Uterus (tissue), 4 donors: Measurements from ENCODE around the gene STEAP1. TPM values are rescaled to one million over a fixed set of nuclear protein-coding genes. Genes with fewer than 3 reads are reported as not detected.
"Not testable (repeated sequence)": the region's sequence is repeated elsewhere in the genome, so short reads cannot be mapped to it uniquely, and the experiment has no call there.

Experiments used
- DNase-seq, 2 donors: peaks; one replicate each; pipeline ENCODE4 v3.0.0-alpha.2; 2019 to 2020
- H3K27ac ChIP-seq, 2 donors: fragments of 200-600 bp; sonication (generic); 1 replicate in 1 of 2; 2 replicates in 1 of 2; pipeline ENCODE4 v1.5.1; 2016 to 2018
- H3K27me3 ChIP-seq, 2 donors: fragments of 200-600 bp; sonication (generic); one replicate each; pipeline ENCODE4 v1.5.1; 2018 to 2019; ENCODE audit warnings: control low read depth in 1 of 2
- H3K36me3 ChIP-seq, 2 donors: fragments of 200-600 bp; sonication (generic); one replicate each; pipeline ENCODE4 v1.5.1; 2019; ENCODE audit warnings: control low read depth in 1 of 2
- H3K4me1 ChIP-seq, 2 donors: fragments of 200-600 bp; sonication (generic); one replicate each; pipeline ENCODE4 v1.5.1; 2018 to 2019; ENCODE audit warnings: control low read depth in 1 of 2
- H3K4me3 ChIP-seq, 2 donors: fragments of 200-600 bp; sonication (generic); 1 replicate in 1 of 2; 2 replicates in 1 of 2; pipeline ENCODE4 v1.5.1; 2018 to 2019; ENCODE audit warnings: mild to moderate bottlenecking in 1 of 2
- H3K9me3 ChIP-seq, 2 donors: fragments of 200-600 bp; sonication (generic); one replicate each; pipeline ENCODE4 v1.5.1; 2019; ENCODE audit warnings: control low read depth in 1 of 2
- CTCF ChIP-seq, 4 experiments: fragments of 200-600 bp in 2 of 4; fragments of 450-650 bp in 2 of 4; sonication (generic) in 2 of 4; IDR thresholded peaks; one replicate each; pipeline ENCODE4 v1.5.1; 2016 to 2019; ENCODE audit warnings: antibody characterized with exemption in 4 of 4, mild to moderate bottlenecking in 2 of 4, moderate library complexity in 1 of 4
- POLR2A ChIP-seq, 2 donors: fragments of 450-650 bp; IDR thresholded peaks; one replicate each; pipeline ENCODE4 v1.6.1; 2016; ENCODE audit warnings: antibody characterized with exemption in 2 of 2, mild to moderate bottlenecking in 1 of 2, moderate library complexity in 1 of 2
- intact Hi-C: fragments of 100-400 bp; cut with DNase I; formaldehyde crosslinking; loops from one replicate; pipeline ENCODE4 v1.15.1; 2023; ENCODE audit warnings: low total_unique reads
- total RNA-seq, 4 donors: library from RNA; depleted of rRNA in 3 of 4; stranded (reverse); fragments of >200 nt in 3 of 4; gene quantifications; one replicate each; pipeline versions ENCODE4 v1.1.0 to v1.2.4, GENCODE V29; 2014 to 2023
- donor health status: DM: yes; HTN: yes; CAD: no.

The STEAP1 gene
- 1 to 10 TPM in 3 of 4 donors, under 1 TPM in 1; 0.77 to 9.4 (median 6.2) TPM for total RNA-seq

GRCh38 chr7:90153943-90154771 is at the start of gene STEAP1:
TSS of gene STEAP1 (plus strand) at chr7:90154469. CDS start at chr7:90159789, 5,320 bp downstream.
- intact Hi-C loops: loop anchor here (10.0 kb wide), 1 partner anchor 111 kb away; no protein-coding TSS in a partner anchor
- not testable (repeated sequence) for H3K4me1 ChIP-seq, H3K27me3 ChIP-seq, H3K9me3 ChIP-seq, H3K36me3 ChIP-seq
- peak; percentile 91 to 95 for DNase-seq
- peak within 1 kb of the TSS; percentile 64 to 75 for H3K27ac ChIP-seq
- H3K4me3 ChIP-seq: peak within 1 kb of the TSS; percentile 39 to 52
- TF ChIP-seq POLR2A (IDR thresholded peaks at IDR 0.05) (peak in 1 of 2 donors; percentile 4), CTCF (IDR thresholded peaks at IDR 0.05) (peak; percentile 80 to 92 (median 90))

GRCh38 chr7:90114972-90115371 is 39.3 kb upstream of the STEAP1 start:
- H3K27me3 ChIP-seq, H3K4me1 ChIP-seq, H3K27ac ChIP-seq, H3K36me3 ChIP-seq, intact Hi-C loops, H3K9me3 ChIP-seq, DNase-seq, H3K4me3 ChIP-seq: not testable (repeated sequence)
- peak in 1 of 4 experiments; percentile 6 for TF ChIP-seq CTCF (IDR thresholded peaks at IDR 0.05)

- H3K36me3 ChIP-seq, H3K4me1 ChIP-seq, H3K27me3 ChIP-seq, H3K9me3 ChIP-seq, intact Hi-C loops, H3K27ac ChIP-seq: not testable (repeated sequence)
- peak overlapping the region; percentile 20 to 38 for H3K4me3 ChIP-seq
- peak in 1 of 2 donors; percentile 13 for DNase-seq
Measured at GRCh38 chr7:90118551-90119177, 35.6 kb upstream of the STEAP1 start.

- no peak for TF ChIP-seq POLR2A (IDR thresholded peaks at IDR 0.05)
- TF ChIP-seq CTCF (IDR thresholded peaks at IDR 0.05): no peak
- DNase-seq: peak in 1 of 2 donors; percentile 27
- Histone ChIP-seq H3K27me3 (no peaks in the 10 kb centered on the region), H3K9me3 (no peaks in the 10 kb centered on the region), H3K36me3 (no peaks in the 10 kb centered on the region), H3K4me1 (no peaks in the 10 kb centered on the region), H3K27ac (no peak overlapping the region), H3K4me3 (peak overlapping the region; percentile 20 to 38)
- intact Hi-C loops: no loop called here
Measured at GRCh38 chr7:90119178-90119971, 34.9 kb upstream of the STEAP1 start.

- H3K27ac ChIP-seq, intact Hi-C loops, H3K4me3 ChIP-seq, H3K4me1 ChIP-seq, DNase-seq, H3K9me3 ChIP-seq, H3K27me3 ChIP-seq, H3K36me3 ChIP-seq: not testable (repeated sequence)
Measured at GRCh38 chr7:90120205-90120604, 34.1 kb upstream of the STEAP1 start.

GRCh38 chr7:90131746-90132145 is 22.5 kb upstream of the STEAP1 start:
- DNase-seq, H3K4me1 ChIP-seq, H3K27ac ChIP-seq, H3K4me3 ChIP-seq, H3K36me3 ChIP-seq, H3K27me3 ChIP-seq, intact Hi-C loops, H3K9me3 ChIP-seq: not testable (repeated sequence)

- intact Hi-C loops, H3K4me1 ChIP-seq, H3K4me3 ChIP-seq, H3K9me3 ChIP-seq, H3K27ac ChIP-seq, H3K36me3 ChIP-seq, H3K27me3 ChIP-seq, DNase-seq: not testable (repeated sequence)
Measured at GRCh38 chr7:90147079-90147960, 6.9 kb upstream of the STEAP1 start.

- H3K36me3 ChIP-seq, H3K9me3 ChIP-seq, H3K4me3 ChIP-seq, H3K27me3 ChIP-seq, H3K4me1 ChIP-seq, DNase-seq, intact Hi-C loops, H3K27ac ChIP-seq: not testable (repeated sequence)
Measured at GRCh38 chr7:90149428-90149827, 4.8 kb upstream of the STEAP1 start.

GRCh38 chr7:90151884-90152283 is 2.4 kb upstream of the STEAP1 start:
- H3K36me3 ChIP-seq, H3K27ac ChIP-seq, H3K4me3 ChIP-seq, DNase-seq, H3K9me3 ChIP-seq, H3K4me1 ChIP-seq, H3K27me3 ChIP-seq: not testable (repeated sequence)
- intact Hi-C loops: loop anchor here (10.0 kb wide), 1 partner anchor 113 kb away; no protein-coding TSS in a partner anchor
